H1 (cell line): ENCODE results near the gene SSBP3. TPM values are rescaled to one million over a fixed set of nuclear protein-coding genes. Genes with fewer than 3 reads are reported as not detected.

Experiments
- CTCF ChIA-PET: fragments of 300-600 bp; sonication (Branson Sonifier 250); formaldehyde crosslinking; loops from one replicate; lab custom pipeline; 2021; ENCODE audit not compliant: partially characterized antibody; lab: Charles Lee
- POLR2A ChIA-PET: fragments of 300-600 bp; sonication (Branson Sonifier 250); formaldehyde crosslinking; loops from one replicate; lab custom pipeline; 2021; ENCODE audit warnings: inconsistent platforms; ENCODE audit not compliant: partially characterized antibody; lab: Charles Lee
- DNase-seq, 2 experiments: peaks; one replicate each; pipeline versions ENCODE4 v3.0.0 to v3.0.0-alpha.2; 2010 to 2022; ENCODE audit warnings: low spot score in 2 of 2, low read depth in 1 of 2, mixed read lengths in 1 of 2
- FAIRE-seq: peaks from 2 replicates; lab custom pipeline; 2011; peaks lifted over from hg19 to GRCh38; lab: Jason Lieb, UNC
- H2AFZ ChIP-seq: 2 replicates; pipeline ENCODE4 v1.8.1; 2012; ENCODE audit warnings: low read length, inconsistent platforms
- H2AK5ac ChIP-seq: 2 replicates; pipeline ENCODE4 v1.6.1; 2013; ENCODE audit warnings: low read depth, low read length
- H2BK120ac ChIP-seq: replicated peaks from 2 replicates; pipeline ENCODE3; 2013; ENCODE audit warnings: low read depth, low read length, inconsistent platforms
- H2BK12ac ChIP-seq: 2 replicates; pipeline ENCODE4 v1.6.1; 2013; ENCODE audit warnings: low read depth, low read length
- H2BK15ac ChIP-seq: 2 replicates; pipeline ENCODE4 v1.6.1; 2013; ENCODE audit warnings: low read length
- H2BK20ac ChIP-seq: 2 replicates; pipeline ENCODE4 v1.6.1; 2013; ENCODE audit warnings: low read length
- H2BK5ac ChIP-seq: 2 replicates; pipeline ENCODE4 v1.6.1; 2013; ENCODE audit warnings: low read depth, low read length
- H3K14ac ChIP-seq: 2 replicates; pipeline ENCODE4 v1.6.1; 2013; ENCODE audit warnings: inconsistent platforms; ENCODE audit not compliant: insufficient read length
- H3K18ac ChIP-seq: 2 replicates; pipeline ENCODE4 v1.6.1; 2013; ENCODE audit warnings: low read length; ENCODE audit errors: extremely low read depth
- H3K23ac ChIP-seq: 2 replicates; pipeline ENCODE4 v1.6.1; 2013; ENCODE audit warnings: inconsistent platforms; ENCODE audit not compliant: insufficient read length
- H3K23me2 ChIP-seq: 2 replicates; pipeline ENCODE4 v1.6.1; 2013; ENCODE audit warnings: low read depth, low read length
- H3K27ac ChIP-seq: 2 replicates; pipeline ENCODE4 v1.6.1; 2011; ENCODE audit warnings: low read depth, low read length, inconsistent platforms
- H3K27me3 ChIP-seq, 4 experiments: replicated peaks in 1 of 4; 1 replicate in 1 of 4; 2 replicates in 3 of 4; pipeline versions ENCODE4 v1.6.1 to v1.8.1; 2011 to 2013; ENCODE audit warnings: low read length in 3 of 4, mild to moderate bottlenecking in 3 of 4, inconsistent platforms in 2 of 4, mixed read lengths in 2 of 4, moderate library complexity in 1 of 4; ENCODE audit not compliant: control insufficient read depth in 3 of 4, insufficient read depth in 3 of 4; ENCODE audit errors: extremely low read depth in 1 of 4
- H3K36me3 ChIP-seq, 4 experiments: 2 replicates each; pipeline versions ENCODE4 v1.6.1 to v1.8.1; 2011 to 2013; ENCODE audit warnings: mild to moderate bottlenecking in 4 of 4, low read length in 3 of 4, moderate library complexity in 2 of 4, control low read depth in 1 of 4, inconsistent platforms in 1 of 4; ENCODE audit not compliant: insufficient read depth in 4 of 4, control insufficient read depth in 2 of 4
- H3K4ac ChIP-seq: replicated peaks from 2 replicates; pipeline ENCODE3; 2013; ENCODE audit warnings: low read length, low read depth, mixed read lengths, inconsistent platforms; ENCODE audit not compliant: insufficient read length
- H3K4me1 ChIP-seq, 4 experiments: replicated peaks in 1 of 4; 1 replicate in 1 of 4; 2 replicates in 3 of 4; pipeline versions ENCODE4 v1.6.1 to v1.8.1; 2011 to 2013; ENCODE audit warnings: low read length in 3 of 4, inconsistent platforms in 2 of 4, mixed read lengths in 1 of 4; ENCODE audit not compliant: insufficient read depth in 4 of 4, control insufficient read depth in 3 of 4
- H3K4me2 ChIP-seq, 2 experiments: 2 replicates each; pipeline versions ENCODE4 v1.6.1 to v1.8.1; 2011 to 2013; ENCODE audit warnings: low read depth in 2 of 2, low read length in 2 of 2, control low read depth in 1 of 2, inconsistent platforms in 1 of 2, mild to moderate bottlenecking in 1 of 2; ENCODE audit not compliant: insufficient read depth in 1 of 2
- H3K4me3 ChIP-seq, 4 experiments: fragments of 200-600, 300-600 bp in 1 of 4; sonication (generic), shearing (Covaris generic), sonication (Bioruptor Twin) in 1 of 4; 2 replicates each; pipeline versions ENCODE4 v1.5.1 to v1.8.1; 2011 to 2016; ENCODE audit warnings: low read length in 4 of 4, low read depth in 3 of 4, control low read depth in 2 of 4, inconsistent platforms in 2 of 4, mild to moderate bottlenecking in 2 of 4, mixed read lengths in 1 of 4, moderate library complexity in 1 of 4; ENCODE audit not compliant: insufficient read depth in 2 of 4; ENCODE audit errors: extremely low read depth in 1 of 4
- H3K56ac ChIP-seq: replicated peaks from 2 replicates; pipeline ENCODE3; 2013; ENCODE audit warnings: low read depth, mild to moderate bottlenecking, mixed read lengths, low read length, inconsistent platforms; ENCODE audit not compliant: insufficient read length
- H3K79me1 ChIP-seq: 2 replicates; pipeline ENCODE4 v1.6.1; 2013; ENCODE audit warnings: low read depth, low read length, control low read depth
- H3K79me2 ChIP-seq, 2 experiments: 2 replicates each; pipeline versions ENCODE4 v1.6.1 to v1.8.1; 2012 to 2013; ENCODE audit warnings: low read length in 2 of 2, mild to moderate bottlenecking in 2 of 2, inconsistent platforms in 1 of 2; ENCODE audit not compliant: insufficient read depth in 2 of 2, control insufficient read depth in 1 of 2
- H3K9ac ChIP-seq, 4 experiments: replicated peaks in 1 of 4; 1 replicate in 1 of 4; 2 replicates in 3 of 4; pipeline versions ENCODE4 v1.6.1 to v1.8.1; 2011 to 2013; ENCODE audit warnings: low read depth in 3 of 4, low read length in 3 of 4, control low read depth in 2 of 4, mild to moderate bottlenecking in 2 of 4, moderate library complexity in 2 of 4, inconsistent platforms in 1 of 4; ENCODE audit errors: extremely low read depth in 1 of 4
- H3K9me3 ChIP-seq, 2 experiments: 2 replicates each; pipeline versions ENCODE4 v1.6.1 to v1.8.1; 2012 to 2013; ENCODE audit warnings: mild to moderate bottlenecking in 2 of 2, moderate library complexity in 2 of 2, control low read depth in 1 of 2, inconsistent platforms in 1 of 2, low read depth in 1 of 2, low read length in 1 of 2, mixed read lengths in 1 of 2; ENCODE audit not compliant: insufficient read depth in 2 of 2
- H4K20me1 ChIP-seq, 2 experiments: replicated peaks in 1 of 2; 2 replicates each; pipeline versions ENCODE3 to v1.8.1; 2011 to 2013; ENCODE audit warnings: inconsistent platforms in 2 of 2, low read length in 2 of 2, mild to moderate bottlenecking in 1 of 2; ENCODE audit not compliant: insufficient read depth in 2 of 2, control insufficient read depth in 1 of 2
- H4K5ac ChIP-seq: 2 replicates; pipeline ENCODE4 v1.6.1; 2013; ENCODE audit warnings: low read length, low read depth, mixed read lengths, inconsistent platforms; ENCODE audit not compliant: insufficient read length
- H4K8ac ChIP-seq: 2 replicates; pipeline ENCODE4 v1.8.0; 2013; ENCODE audit warnings: mild to moderate bottlenecking, moderate library complexity, low read length, inconsistent platforms; ENCODE audit not compliant: insufficient read depth; ENCODE audit errors: extremely low read depth
- H4K91ac ChIP-seq: replicated peaks from 2 replicates; pipeline ENCODE3; 2013; ENCODE audit warnings: low read length, mixed read lengths, inconsistent platforms; ENCODE audit not compliant: insufficient read length
- ASH2L ChIP-seq: fragments of 200-600, 300-600 bp; sonication (generic); IDR thresholded peaks from one replicate; pipeline ENCODE4 v1.7.1; 2017; ENCODE audit warnings: low read length
- RBBP5 ChIP-seq: IDR thresholded peaks from 2 replicates; pipeline ENCODE4 v1.7.1; 2012; ENCODE audit warnings: low read depth, mild to moderate bottlenecking, inconsistent platforms, low read length, moderate library complexity, borderline replicate concordance
- TEAD4 ChIP-seq: IDR thresholded peaks from 2 replicates; pipeline ENCODE4 v1.6.1; 2012; ENCODE audit warnings: low read depth, low read length, inconsistent platforms, mixed read lengths
- WGBS, 2 experiments: shearing (Covaris generic) in 1 of 2; methylation state at CpG; one replicate each; pipeline versions ENCODE4 v1.1.6 to v1.1.7; 2013 to 2015; ENCODE audit warnings: low lambda C conversion rate in 2 of 2, mixed read lengths in 2 of 2, inconsistent platforms in 1 of 2, low coverage in 1 of 2, missing lambda C conversion rate in 1 of 2; ENCODE audit not compliant: insufficient replicate concordance in 2 of 2, insufficient coverage in 1 of 2, insufficient read length in 1 of 2; ENCODE audit errors: extremely low coverage in 1 of 2, missing lambda C conversion rate in 1 of 2; 5-methylcytosine and 5-hydroxymethylcytosine counted together
- polyA plus RNA-seq, 7 experiments: library from polyadenylated mRNA; depleted of rRNA in 3 of 7; stranded (reverse) in 5 of 7; unstranded in 2 of 7; fragments of >200 nt in 5 of 7; fragments of 200-250 nt in 2 of 7; gene quantifications; 1 replicate in 5 of 7; 2 replicates in 1 of 7; 4 replicates in 1 of 7; pipeline versions ENCODE4 v1.2.1 to v1.2.3, GENCODE V29; 2011 to 2013; ENCODE audit warnings: missing spikeins in 2 of 7, mixed read lengths in 2 of 7
- total RNA-seq: library from RNA; stranded (reverse); fragmentation: NEBNext Ultra II Directional; extraction: Animal tissue kit (Norgen Biotek cat#: 25700); gene quantifications from 2 replicates; pipeline ENCODE4 v1.2.1, GENCODE V29; 2021

Gene SSBP3
- total and polyA plus RNA-seq, 2 of the 8 experiments (the other 6 are each of a cell fraction or from before 2014, with no cell fraction given), result 99.7 to 133 TPM

DNA sequence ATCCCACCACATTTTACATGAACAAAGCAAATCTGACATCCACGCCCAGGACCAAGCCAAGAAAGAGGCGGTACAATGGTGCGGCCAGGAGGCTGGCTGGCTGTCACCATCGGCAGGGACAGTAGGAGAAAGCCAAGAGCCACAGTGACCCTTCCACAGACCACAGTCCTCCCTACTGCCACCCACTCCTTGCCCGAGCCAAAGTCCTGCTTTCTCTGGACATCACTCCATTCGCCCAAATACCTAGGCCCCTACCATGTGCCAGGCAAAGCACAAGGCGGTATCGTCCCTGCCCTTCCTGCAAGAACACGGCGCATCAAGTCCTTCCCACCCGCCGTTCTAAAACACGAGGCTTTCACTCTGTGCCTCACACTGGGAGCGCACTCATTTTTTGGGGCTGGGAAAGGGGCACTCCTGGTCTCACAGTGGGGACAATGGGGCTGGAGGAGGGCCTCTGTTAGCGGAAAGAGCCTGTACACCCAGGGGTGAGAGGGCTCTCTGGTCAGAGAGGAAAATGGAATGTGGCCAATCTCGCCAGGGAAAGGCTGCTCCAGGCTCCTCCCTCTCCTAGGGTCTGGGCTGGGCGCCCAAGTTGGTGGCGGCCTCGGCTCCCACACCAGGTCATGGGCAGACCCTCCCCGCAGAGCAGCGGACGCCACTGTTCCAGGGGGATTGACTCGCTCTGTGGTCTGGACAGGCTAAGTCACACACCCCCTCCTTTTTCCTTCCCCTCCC is 26.5 kb downstream of the SSBP3 start:
- H2BK15ac ChIP-seq, result peak overlapping the region; percentile 99
- no peak for DNase-seq
- 79% methylated on average over 23 of the region's 23 CpGs; no CpG with 5 or more reads in 1 of the 2 experiments for WGBS, 2 experiments

More for the DNA sequence above, 26.5 kb downstream of the SSBP3 start:
- H3K9me3 ChIP-seq, result no peaks in the 10 kb centered on the region
- no peak overlapping the region for H2AFZ ChIP-seq
- H4K20me1 ChIP-seq, result peaks cover 9 to 18% of the 10 kb centered on the region in 2 experiments
- H3K4me3 ChIP-seq, result no peak overlapping the region
- ChIA-PET POLR2A (interaction anchor here (1.2 to 2.3 kb wide), 6 partner anchors 11 to 65 kb away, joined by 3 to 7 read pairs (median 4); no protein-coding TSS in a partner anchor), CTCF (interaction anchor here (0.9 to 2.5 kb wide), 3 partner anchors 12 to 19 kb away, joined by 3 to 9 read pairs (median 6); no protein-coding TSS in a partner anchor)
- H3K79me2 ChIP-seq, result peaks cover 8 to 80% of the 10 kb centered on the region in 2 experiments; a peak in 3 of 4 replicates
- no peak overlapping the region for H3K14ac ChIP-seq
- H3K27ac ChIP-seq, result peak overlapping the region; percentile 73
- TF ChIP-seq ASH2L (peak; percentile 11), RBBP5 (0 out of 2 replicates have a peak, but pooled peaks have one; percentile 12), TEAD4 (no peak)
- TF ChIP-seq, all 59 proteins: peak for 2
- no peak for FAIRE-seq
- H3K79me1 ChIP-seq, result peaks cover 27% of the 10 kb centered on the region
- peak overlapping the region; percentile 98 for H2BK5ac ChIP-seq
- H3K18ac ChIP-seq, result peak overlapping the region; percentile 64
- peaks cover 0 to 5% (median under 1%) of the 10 kb centered on the region in 4 experiments; a peak in 3 of 8 replicates for H3K36me3 ChIP-seq
- peak overlapping the region; percentile 88; the same call in 1 of the 2 replicates for H2BK20ac ChIP-seq
- H4K91ac ChIP-seq, result peak overlapping the region; percentile 91
- no peak overlapping the region for H3K56ac ChIP-seq
- H3K27me3 ChIP-seq, result no peaks in the 10 kb centered on the region
- H3K23me2 ChIP-seq, result 0 out of 2 replicates have a peak, but pooled peaks cover 6% of the 10 kb centered on the region
- peak overlapping the region; percentile 5 for H4K5ac ChIP-seq
- peak overlapping the region; percentile 19 for H2BK120ac ChIP-seq
- H3K4me2 ChIP-seq, result peak overlapping the region; percentile 13 to 53; a peak in 2 of 4 replicates
- H4K8ac ChIP-seq, result no peak overlapping the region
- H3K4ac ChIP-seq, result peak overlapping the region; percentile 15
- H3K4me1 ChIP-seq, result peaks cover 31 to 57% (median 49%) of the 10 kb centered on the region in 4 experiments
- H2BK12ac ChIP-seq, result peak overlapping the region; percentile 99
- H2AK5ac ChIP-seq, result peak overlapping the region; percentile 99
- peak overlapping the region in 1 of 4 experiments; percentile 30; a peak in 2 of 7 replicates for H3K9ac ChIP-seq
- no peak overlapping the region for H3K23ac ChIP-seq
